ENCODE data around the gene FHOD3. TPM values are rescaled to one million over a fixed set of nuclear protein-coding genes. Genes with fewer than 3 reads are reported as not detected.

FHOD3 gene
- total RNA-seq, 1 experiment from 2014 or later: 2.9 TPM

- no peak overlapping the region for H3K4me3 Mint-ChIP-seq (ENCODE audit: low read depth, unreplicated experiment)
- no TSS peak for BruUV-seq (replicated peaks)
- H3K4me1 Mint-ChIP-seq (ENCODE audit: low read depth, unreplicated experiment): no peaks in the 10 kb centered on the region
- H3K36me3 Mint-ChIP-seq (ENCODE audit: insufficient read depth, unreplicated experiment): no peaks in the 10 kb centered on the region
- TF ChIP-seq CTCF (IDR thresholded peaks at IDR 0.05; ENCODE audit: unreplicated experiment): no peak
- no peak overlapping the region for H3K27ac Mint-ChIP-seq (ENCODE audit: unreplicated experiment)
- peaks cover 6% of the 10 kb centered on the region for H3K9me3 Mint-ChIP-seq (ENCODE audit: low read depth, unreplicated experiment)
- CTCF ChIA-PET: no interaction called here
- H3K27me3 Mint-ChIP-seq (ENCODE audit: unreplicated experiment): peaks cover 52% of the 10 kb centered on the region
- intact Hi-C loops (cut with micrococcal nuclease; ENCODE audit: unreplicated experiment): no loop called here
- no peak for DNase-seq
These were observed 92.5 kb downstream of the FHOD3 start for GRCh38 chr18:36389811-36390581.

- CTCF ChIA-PET: no interaction called here
- no peak for TF ChIP-seq CTCF (IDR thresholded peaks at IDR 0.05; ENCODE audit: unreplicated experiment)
- peaks cover 6% of the 10 kb centered on the region for H3K9me3 Mint-ChIP-seq (ENCODE audit: low read depth, unreplicated experiment)
- no peaks in the 10 kb centered on the region for H3K4me1 Mint-ChIP-seq (ENCODE audit: low read depth, unreplicated experiment)
- BruUV-seq (replicated peaks): no TSS peak
- H3K27ac Mint-ChIP-seq (ENCODE audit: unreplicated experiment): no peak overlapping the region
- intact Hi-C loops (cut with micrococcal nuclease; ENCODE audit: unreplicated experiment): no loop called here
- H3K27me3 Mint-ChIP-seq (ENCODE audit: unreplicated experiment): peaks cover 52% of the 10 kb centered on the region
- H3K36me3 Mint-ChIP-seq (ENCODE audit: insufficient read depth, unreplicated experiment): no peaks in the 10 kb centered on the region
- no peak overlapping the region for H3K4me3 Mint-ChIP-seq (ENCODE audit: low read depth, unreplicated experiment)
- no peak for DNase-seq
These were observed 94.1 kb downstream of the FHOD3 start for GRCh38 chr18:36391426-36392145.

DNA sequence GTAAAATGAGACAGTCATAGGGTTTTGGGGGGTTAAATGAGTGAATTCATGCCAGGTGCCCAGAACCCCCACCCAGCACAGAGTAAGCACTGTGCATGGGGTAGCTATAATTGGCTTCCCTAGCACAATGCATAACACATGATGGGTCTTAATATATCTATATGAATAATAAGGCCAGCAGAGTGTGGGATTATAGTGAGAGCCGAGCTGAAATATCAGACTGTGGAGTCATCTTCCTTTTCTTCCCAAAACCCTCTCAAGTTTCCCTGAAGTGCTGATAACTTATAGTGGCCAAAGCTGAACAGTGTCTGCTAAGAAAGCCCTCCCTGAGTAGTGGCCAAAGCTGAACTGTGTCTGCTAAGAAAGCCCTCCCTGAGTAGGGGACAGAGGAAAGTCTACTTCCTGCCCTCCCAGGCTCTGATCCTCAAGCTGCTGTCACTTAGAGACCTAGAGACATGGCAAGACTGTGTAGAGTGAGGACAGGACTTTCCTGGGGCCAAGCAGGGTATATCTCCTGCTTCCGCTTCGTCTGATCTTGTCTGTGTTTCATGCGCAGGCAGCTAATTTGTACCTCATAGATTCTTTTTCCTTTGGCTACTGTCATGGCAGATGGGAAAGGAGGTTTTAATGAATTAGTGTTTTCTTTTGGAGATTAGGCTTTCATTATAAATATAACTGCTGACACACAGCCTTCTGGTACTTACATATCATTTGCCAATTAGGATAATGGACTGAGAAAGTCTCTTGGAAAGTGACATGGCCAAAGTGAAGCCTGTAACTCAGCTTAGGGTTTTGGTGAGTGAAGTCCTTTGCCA, 94.9 kb downstream of the FHOD3 start:
- intact Hi-C loops (cut with micrococcal nuclease; ENCODE audit: unreplicated experiment): no loop called here
- CTCF ChIA-PET: no interaction called here
- no peak for TF ChIP-seq CTCF (IDR thresholded peaks at IDR 0.05; ENCODE audit: unreplicated experiment)
- Mint-ChIP-seq H3K4me1 (ENCODE audit: low read depth, unreplicated experiment) (no peaks in the 10 kb centered on the region), H3K9me3 (ENCODE audit: low read depth, unreplicated experiment) (peaks cover 6% of the 10 kb centered on the region), H3K4me3 (ENCODE audit: low read depth, unreplicated experiment) (no peak overlapping the region), H3K27ac (ENCODE audit: unreplicated experiment) (no peak overlapping the region), H3K36me3 (ENCODE audit: insufficient read depth, unreplicated experiment) (no peaks in the 10 kb centered on the region), H3K27me3 (ENCODE audit: unreplicated experiment) (peaks cover 56% of the 10 kb centered on the region)
- DNase-seq: no peak
- BruUV-seq (replicated peaks): no TSS peak

DNA sequence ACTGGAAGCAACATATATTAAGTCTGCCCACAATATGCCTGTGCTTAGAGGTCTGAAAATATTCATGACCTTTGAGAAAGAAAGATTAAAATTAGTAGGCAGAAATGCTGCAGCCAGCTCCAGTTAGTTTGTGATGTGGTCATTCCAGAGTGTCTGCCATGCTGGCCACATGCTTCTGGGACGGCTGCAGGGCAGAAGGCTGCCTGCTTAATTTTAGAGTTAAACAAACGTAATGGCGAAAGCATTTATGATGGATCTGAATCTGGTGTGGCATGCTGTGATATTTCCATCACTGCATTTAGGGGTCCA, 95.4 kb downstream of the FHOD3 start:
- CTCF ChIA-PET: no interaction called here
- intact Hi-C loops (cut with micrococcal nuclease; ENCODE audit: unreplicated experiment): no loop called here
- BruUV-seq (replicated peaks): no TSS peak
- peaks cover 55% of the 10 kb centered on the region for H3K27me3 Mint-ChIP-seq (ENCODE audit: unreplicated experiment)
- peaks cover 6% of the 10 kb centered on the region for H3K9me3 Mint-ChIP-seq (ENCODE audit: low read depth, unreplicated experiment)
- DNase-seq: no peak
- H3K36me3 Mint-ChIP-seq (ENCODE audit: insufficient read depth, unreplicated experiment): no peaks in the 10 kb centered on the region
- no peak overlapping the region for H3K4me3 Mint-ChIP-seq (ENCODE audit: low read depth, unreplicated experiment)
- no peak for TF ChIP-seq CTCF (IDR thresholded peaks at IDR 0.05; ENCODE audit: unreplicated experiment)
- no peaks in the 10 kb centered on the region for H3K4me1 Mint-ChIP-seq (ENCODE audit: low read depth, unreplicated experiment)
- H3K27ac Mint-ChIP-seq (ENCODE audit: unreplicated experiment): no peak overlapping the region
